Loucy (cell line): ENCODE measurements around the gene BCKDK.
A peak's percentile ranks its signal among the peaks of the same experiment; 100 is the strongest.

ENCODE experiments used
- H2AFZ ChIP-seq: fragments of 200-600 bp; sonication (generic); 2 replicates; pipeline ENCODE4 v1.6.0; 2016; ENCODE audit warnings: antibody characterized with exemption, mild to moderate bottlenecking, low read length, moderate library complexity
- H3F3A ChIP-seq: fragments of 200-600 bp; 2 replicates; pipeline ENCODE4 v1.6.0; 2016; ENCODE audit warnings: antibody characterized with exemption, low read depth, mild to moderate bottlenecking
- H3K27me3 ChIP-seq: fragments of 200-600 bp; sonication (generic); 2 replicates; pipeline ENCODE4 v1.6.1; 2014; ENCODE audit warnings: low read length, mild to moderate bottlenecking; ENCODE audit not compliant: insufficient read depth, poor library complexity, severe bottlenecking
- H3K36me3 ChIP-seq: fragments of 200-600 bp; sonication (generic); 2 replicates; pipeline ENCODE4 v1.6.1; 2016; ENCODE audit warnings: low read length; ENCODE audit not compliant: insufficient read depth
- H3K4me1 ChIP-seq: fragments of 200-600 bp; sonication (generic); 2 replicates; pipeline ENCODE4 v1.5.1; 2014; ENCODE audit warnings: low read length, mild to moderate bottlenecking; ENCODE audit not compliant: insufficient read depth, poor library complexity, severe bottlenecking
- H3K4me2 ChIP-seq: fragments of 200-600 bp; sonication (generic); 2 replicates; pipeline ENCODE4 v1.6.0; 2014; ENCODE audit warnings: antibody characterized with exemption, low read length, low read depth, mild to moderate bottlenecking; ENCODE audit not compliant: poor library complexity, severe bottlenecking
- H3K4me3 ChIP-seq: fragments of 200-600 bp; sonication (generic); 2 replicates; pipeline ENCODE4 v1.5.1; 2014; ENCODE audit warnings: low read length, mild to moderate bottlenecking, mixed read lengths; ENCODE audit not compliant: poor library complexity, severe bottlenecking
- H3K79me2 ChIP-seq: fragments of 200-600 bp; sonication (generic); 2 replicates; pipeline ENCODE4 v1.6.1; 2014; ENCODE audit warnings: low read length; ENCODE audit not compliant: insufficient read depth
- H3K9ac ChIP-seq: fragments of 200-600 bp; sonication (generic); 2 replicates; pipeline ENCODE4 v1.6.0; 2014; ENCODE audit warnings: mild to moderate bottlenecking, low read depth, low read length, moderate library complexity; ENCODE audit not compliant: poor library complexity, severe bottlenecking
- H3K9me2 ChIP-seq: fragments of 200-600 bp; sonication (generic); replicated peaks from 2 replicates; pipeline ENCODE4 v1.6.1; 2016; ENCODE audit warnings: low read depth, low read length, mixed read lengths
- H3K9me3 ChIP-seq: fragments of 200-600 bp; sonication (generic); 2 replicates; pipeline ENCODE4 v1.6.1; 2014; ENCODE audit warnings: mild to moderate bottlenecking, antibody characterized with exemption, low read length, low read depth; ENCODE audit not compliant: insufficient read depth
- H4K20me1 ChIP-seq: fragments of 200-600 bp; sonication (generic); 2 replicates; pipeline ENCODE4 v1.6.0; 2014; ENCODE audit warnings: antibody characterized with exemption, low read length, mild to moderate bottlenecking; ENCODE audit not compliant: insufficient read depth, poor library complexity, severe bottlenecking
- CTCF ChIP-seq: fragments of 200-600 bp; sonication (generic); conservative IDR thresholded peaks from 2 replicates; pipeline ENCODE4 v1.5.1; 2014; ENCODE audit warnings: mild to moderate bottlenecking, antibody characterized with exemption, low read length
- EZH2phosphoT487 ChIP-seq: fragments of 200-600 bp; IDR thresholded peaks from 2 replicates; pipeline ENCODE4 v1.6.1; 2018; ENCODE audit warnings: antibody characterized with exemption, mild to moderate bottlenecking, moderate library complexity, borderline replicate concordance

The BCKDK gene

GRCh38 chr16:31080756-31081419 is 27.3 kb upstream of the BCKDK start:
- Histone ChIP-seq H3K4me2 (peak overlapping the region; percentile 27), H3K4me3 (no peak overlapping the region), H3K9ac (no peak overlapping the region), H2AFZ (no peak overlapping the region), H3F3A (no peaks in the 10 kb centered on the region), H4K20me1 (peaks cover 41% of the 10 kb centered on the region), H3K79me2 (peaks cover 45% of the 10 kb centered on the region), H3K9me2 (no peaks in the 10 kb centered on the region), H3K9me3 (no peaks in the 10 kb centered on the region), H3K36me3 (peaks cover 38% of the 10 kb centered on the region; the same call in 1 of the 2 replicates), H3K4me1 (peaks cover 5% of the 10 kb centered on the region), H3K27me3 (no peaks in the 10 kb centered on the region)
- TF ChIP-seq CTCF = no peak
- no peak for TF ChIP-seq EZH2phosphoT487

- no peak overlapping the region for H2AFZ ChIP-seq
- peak overlapping the region; percentile 27 for H3K4me2 ChIP-seq
- peaks cover 33% of the 10 kb centered on the region for H4K20me1 ChIP-seq
- no peaks in the 10 kb centered on the region for H3K27me3 ChIP-seq
- no peaks in the 10 kb centered on the region for H3F3A ChIP-seq
- peaks cover 37% of the 10 kb centered on the region; the same call in 1 of the 2 replicates for H3K36me3 ChIP-seq
- TF ChIP-seq CTCF (no peak), EZH2phosphoT487 (no peak)
- no peak overlapping the region for H3K9ac ChIP-seq
- H3K9me2 ChIP-seq = no peaks in the 10 kb centered on the region
- H3K9me3 ChIP-seq = no peaks in the 10 kb centered on the region
- H3K4me3 ChIP-seq = no peak overlapping the region
- H3K4me1 ChIP-seq = peaks cover 4% of the 10 kb centered on the region
- H3K79me2 ChIP-seq = peaks cover 37% of the 10 kb centered on the region
Observed at GRCh38 chr16:31081428-31082351, 26.5 kb upstream of the BCKDK start.

GRCh38 chr16:31082368-31083045 is 25.7 kb upstream of the BCKDK start:
- H3K27me3 ChIP-seq = no peaks in the 10 kb centered on the region
- TF ChIP-seq CTCF (no peak), EZH2phosphoT487 (no peak)
- peaks cover 29% of the 10 kb centered on the region for H3K79me2 ChIP-seq
- no peaks in the 10 kb centered on the region for H3K9me3 ChIP-seq
- H3K4me2 ChIP-seq = no peak overlapping the region
- no peaks in the 10 kb centered on the region for H3F3A ChIP-seq
- no peak overlapping the region for H3K4me3 ChIP-seq
- H3K9ac ChIP-seq = no peak overlapping the region
- H3K36me3 ChIP-seq = peaks cover 29% of the 10 kb centered on the region; the same call in 1 of the 2 replicates
- peaks cover 4% of the 10 kb centered on the region for H3K4me1 ChIP-seq
- H4K20me1 ChIP-seq = peaks cover 27% of the 10 kb centered on the region
- H2AFZ ChIP-seq = no peak overlapping the region
- no peaks in the 10 kb centered on the region for H3K9me2 ChIP-seq
